ENCODE data around the gene CYTH1.

- TF ChIP-seq MAX (IDR thresholded peaks at IDR 0.05) (no peak), POLR2A (IDR thresholded peaks at IDR 0.05; ENCODE audit: low read length) (no peak)
- TF ChIP-seq, protein P1, sequence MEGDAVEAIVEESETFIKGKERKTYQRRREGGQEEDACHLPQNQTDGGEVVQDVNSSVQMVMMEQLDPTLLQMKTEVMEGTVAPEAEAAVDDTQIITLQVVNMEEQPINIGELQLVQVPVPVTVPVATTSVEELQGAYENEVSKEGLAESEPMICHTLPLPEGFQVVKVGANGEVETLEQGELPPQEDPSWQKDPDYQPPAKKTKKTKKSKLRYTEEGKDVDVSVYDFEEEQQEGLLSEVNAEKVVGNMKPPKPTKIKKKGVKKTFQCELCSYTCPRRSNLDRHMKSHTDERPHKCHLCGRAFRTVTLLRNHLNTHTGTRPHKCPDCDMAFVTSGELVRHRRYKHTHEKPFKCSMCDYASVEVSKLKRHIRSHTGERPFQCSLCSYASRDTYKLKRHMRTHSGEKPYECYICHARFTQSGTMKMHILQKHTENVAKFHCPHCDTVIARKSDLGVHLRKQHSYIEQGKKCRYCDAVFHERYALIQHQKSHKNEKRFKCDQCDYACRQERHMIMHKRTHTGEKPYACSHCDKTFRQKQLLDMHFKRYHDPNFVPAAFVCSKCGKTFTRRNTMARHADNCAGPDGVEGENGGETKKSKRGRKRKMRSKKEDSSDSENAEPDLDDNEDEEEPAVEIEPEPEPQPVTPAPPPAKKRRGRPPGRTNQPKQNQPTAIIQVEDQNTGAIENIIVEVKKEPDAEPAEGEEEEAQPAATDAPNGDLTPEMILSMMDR (IDR thresholded peaks at IDR 0.05) = no peak
Measured at GRCh38 chr17:78653382-78653781, 128.7 kb downstream of the CYTH1 start.
